ENCODE data around the gene NDRG4. TPM values are rescaled to one million over a fixed set of nuclear protein-coding genes. Genes with fewer than 3 reads are reported as not detected.

Gene NDRG4
- total RNA-seq, 4 donors from 2014 or later = 16.0 to 89.4 (median 56.1) TPM

- intact Hi-C loops (cut with DNase I; ENCODE audit: low total_unique reads) = no loop called here
Measured at GRCh38 chr16:58506241-58507194, 6.6 kb downstream of the NDRG4 start.

DNA sequence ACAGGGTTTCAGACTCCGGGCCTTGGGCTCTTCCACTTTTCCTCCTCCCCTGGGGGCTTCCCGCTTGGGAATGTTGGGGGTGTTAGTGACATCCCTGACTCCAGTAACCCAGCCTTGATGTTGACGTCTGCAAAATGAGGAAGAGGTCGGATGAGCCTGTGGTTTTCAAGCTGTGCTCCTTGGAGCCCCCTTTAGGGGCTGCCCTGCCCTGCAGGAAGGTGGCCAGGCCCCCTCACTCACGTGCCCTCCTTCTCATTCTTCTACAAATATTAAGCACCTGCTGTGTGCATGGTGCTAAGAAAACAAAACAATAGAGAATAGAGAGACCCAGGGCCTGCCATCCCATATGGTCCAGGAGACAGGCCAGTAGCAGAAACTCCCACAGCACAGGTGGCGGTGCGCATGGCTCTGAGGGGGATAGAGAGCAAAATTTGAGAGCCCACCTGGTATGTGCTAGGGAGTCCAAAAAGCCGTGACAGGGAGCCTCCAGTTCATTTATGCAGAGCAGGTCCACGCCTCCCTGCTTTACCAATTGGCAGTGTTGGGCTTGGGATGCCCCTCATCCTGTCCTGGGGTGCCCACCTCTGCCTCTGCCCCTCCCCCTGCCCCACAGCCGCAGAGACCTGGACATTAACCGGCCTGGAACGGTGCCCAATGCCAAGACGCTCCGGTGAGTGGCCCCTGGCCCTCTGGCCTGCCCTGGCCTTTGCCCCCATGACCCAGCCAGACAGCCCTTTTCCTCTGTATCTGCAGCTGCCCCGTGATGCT, 7.4 kb downstream of the NDRG4 start:
- Histone ChIP-seq H3K27ac (no peak overlapping the region), H3K9me3 (no peaks in the 10 kb centered on the region), H3K4me1 (no peaks in the 10 kb centered on the region), H3K4me3 (no peak overlapping the region), H3K27me3 (no peaks in the 10 kb centered on the region), H3K36me3 (no peaks in the 10 kb centered on the region)
- no peak for DNase-seq
- TF ChIP-seq CTCF (IDR thresholded peaks at IDR 0.05) (no peak), POLR2A (IDR thresholded peaks at IDR 0.05) (no peak)
- intact Hi-C loops (cut with DNase I; ENCODE audit: low total_unique reads) = no loop called here

More at GRCh38 chr16:58506241-58507194, 6.6 kb downstream of the NDRG4 start:
- no peaks in the 10 kb centered on the region for H3K27me3 ChIP-seq
- TF ChIP-seq CTCF (IDR thresholded peaks at IDR 0.05) (no peak), POLR2A (IDR thresholded peaks at IDR 0.05) (no peak)
- no peaks in the 10 kb centered on the region for H3K4me1 ChIP-seq
- H3K4me3 ChIP-seq = no peak overlapping the region
- H3K9me3 ChIP-seq = no peaks in the 10 kb centered on the region
- H3K36me3 ChIP-seq = no peaks in the 10 kb centered on the region
- H3K27ac ChIP-seq = no peak overlapping the region
- no peak for DNase-seq

DNA sequence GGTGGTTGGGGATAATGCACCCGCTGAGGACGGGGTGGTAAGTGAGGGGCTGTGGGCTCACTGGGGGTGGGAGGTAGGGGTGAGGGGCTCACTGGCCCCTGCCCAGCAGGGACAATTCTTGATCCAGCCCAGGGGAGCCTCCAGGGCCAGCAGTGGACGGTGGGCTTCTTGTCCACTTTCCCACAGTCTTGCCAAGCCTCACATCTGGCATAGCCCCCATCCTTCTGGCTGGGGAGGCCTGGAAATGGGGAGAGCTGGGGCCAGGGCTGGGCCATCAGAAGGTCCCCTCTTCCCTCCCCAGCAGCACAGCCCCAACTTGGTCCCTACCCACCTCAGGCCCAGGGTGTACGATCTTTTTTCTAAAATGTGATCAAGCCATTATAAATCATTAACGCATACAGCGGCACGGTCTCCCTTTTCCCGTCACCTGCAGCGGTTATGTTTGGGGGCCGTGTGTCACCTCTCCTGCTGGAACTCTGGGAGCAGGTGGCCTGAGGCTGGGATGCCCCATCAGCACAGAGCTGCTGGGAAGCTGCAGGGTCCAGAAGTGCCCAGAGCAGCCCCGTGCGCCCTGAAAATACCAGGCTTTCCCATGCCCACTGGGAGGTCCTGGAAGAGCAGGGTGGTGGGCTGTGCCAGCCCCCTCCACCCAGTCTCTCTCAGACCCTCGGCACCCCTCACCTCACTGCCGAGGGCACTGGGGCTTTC, 8.2 kb downstream of the NDRG4 start:
- no peaks in the 10 kb centered on the region for H3K36me3 ChIP-seq
- no peaks in the 10 kb centered on the region for H3K9me3 ChIP-seq
- H3K27me3 ChIP-seq = no peaks in the 10 kb centered on the region
- TF ChIP-seq POLR2A (IDR thresholded peaks at IDR 0.05) (no peak), CTCF (IDR thresholded peaks at IDR 0.05) (no peak)
- H3K27ac ChIP-seq = no peak overlapping the region
- no peak for DNase-seq
- intact Hi-C loops (cut with DNase I; ENCODE audit: low total_unique reads) = no loop called here
- no peak overlapping the region for H3K4me3 ChIP-seq
- no peaks in the 10 kb centered on the region for H3K4me1 ChIP-seq

DNA sequence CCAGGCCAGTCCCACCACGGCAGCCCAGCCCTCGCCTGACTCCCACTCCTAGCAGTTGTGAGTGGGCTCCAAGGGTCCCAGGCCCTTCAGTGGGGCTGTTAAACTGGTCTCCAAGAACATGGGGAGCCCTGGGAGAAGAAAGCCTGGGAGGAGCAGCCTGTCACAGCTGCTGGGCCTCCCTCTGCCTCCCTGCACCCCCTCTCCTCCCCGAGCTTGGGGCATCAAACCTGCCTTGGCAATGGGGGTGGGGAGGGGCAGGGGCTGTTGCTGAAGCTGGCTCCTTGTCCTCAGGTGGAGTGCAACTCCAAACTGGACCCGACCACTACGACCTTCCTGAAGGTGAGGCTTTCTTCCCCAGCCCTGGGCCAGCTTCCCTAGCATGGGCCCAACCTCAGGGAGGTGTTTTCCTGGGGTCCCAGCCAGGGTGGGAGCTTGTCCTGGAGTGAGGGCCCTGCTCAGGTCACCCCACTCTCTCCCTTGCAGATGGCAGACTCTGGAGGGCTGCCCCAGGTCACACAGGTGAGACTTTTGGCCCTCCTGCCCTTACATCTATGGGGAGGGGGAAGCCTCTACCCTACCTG, 8.8 kb downstream of the NDRG4 start:
- intact Hi-C loops (cut with DNase I; ENCODE audit: low total_unique reads) = no loop called here
- no peaks in the 10 kb centered on the region for H3K9me3 ChIP-seq
- no peak for DNase-seq
- H3K36me3 ChIP-seq = no peaks in the 10 kb centered on the region
- no peaks in the 10 kb centered on the region for H3K4me1 ChIP-seq
- TF ChIP-seq POLR2A (IDR thresholded peaks at IDR 0.05) (no peak), CTCF (IDR thresholded peaks at IDR 0.05) (no peak)
- H3K27ac ChIP-seq = no peak overlapping the region
- no peaks in the 10 kb centered on the region for H3K27me3 ChIP-seq
- no peak overlapping the region for H3K4me3 ChIP-seq

Data from uterus (tissue), 4 donors.